ENCODE data around the gene ALDH1B1.

ALDH1B1 gene

DNA sequence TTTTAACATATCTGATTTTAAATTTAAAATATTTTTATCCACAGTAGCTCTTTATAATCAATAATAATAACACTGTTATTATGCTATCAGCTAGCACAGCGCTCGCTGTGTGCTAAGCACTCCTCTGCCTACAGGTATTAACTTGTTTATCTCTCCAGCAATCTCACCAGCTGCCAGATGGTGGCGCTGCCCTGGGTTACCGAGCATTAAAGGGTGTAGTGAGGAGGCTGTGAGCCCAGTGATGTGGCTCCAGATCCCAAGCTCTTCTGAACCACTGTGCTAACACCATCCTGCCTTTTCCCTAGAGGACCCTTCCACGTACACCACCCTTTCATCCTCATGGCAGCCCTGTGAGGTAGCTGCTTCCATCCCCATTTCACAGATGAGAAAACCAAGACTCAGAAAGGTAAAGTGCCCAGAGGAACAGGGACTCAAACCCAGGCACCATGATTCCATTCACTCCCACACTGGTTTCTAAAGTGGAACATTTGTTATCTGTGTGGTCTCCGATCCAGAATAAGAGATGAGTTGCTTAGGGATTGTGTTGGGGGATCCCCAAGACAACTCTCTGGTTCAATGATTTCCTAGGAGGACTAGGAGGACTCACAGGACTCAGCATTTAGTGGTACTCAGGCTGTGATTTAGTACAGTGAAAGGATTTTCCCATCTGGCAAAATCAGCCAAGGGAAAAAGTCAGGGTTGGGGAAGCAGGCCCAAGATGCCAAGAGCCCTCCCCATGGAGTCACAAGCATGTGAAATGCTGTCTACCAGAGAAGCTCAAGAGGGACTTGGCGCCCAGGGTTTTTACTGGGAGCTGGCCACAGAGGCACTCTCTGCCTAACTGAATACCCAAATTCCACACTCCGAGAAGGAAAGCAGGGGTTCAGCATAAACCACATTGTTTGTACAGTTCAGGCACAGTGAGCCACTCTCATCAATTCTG, 24.8 kb downstream of the ALDH1B1 start:
- no peak for DNase-seq

DNA sequence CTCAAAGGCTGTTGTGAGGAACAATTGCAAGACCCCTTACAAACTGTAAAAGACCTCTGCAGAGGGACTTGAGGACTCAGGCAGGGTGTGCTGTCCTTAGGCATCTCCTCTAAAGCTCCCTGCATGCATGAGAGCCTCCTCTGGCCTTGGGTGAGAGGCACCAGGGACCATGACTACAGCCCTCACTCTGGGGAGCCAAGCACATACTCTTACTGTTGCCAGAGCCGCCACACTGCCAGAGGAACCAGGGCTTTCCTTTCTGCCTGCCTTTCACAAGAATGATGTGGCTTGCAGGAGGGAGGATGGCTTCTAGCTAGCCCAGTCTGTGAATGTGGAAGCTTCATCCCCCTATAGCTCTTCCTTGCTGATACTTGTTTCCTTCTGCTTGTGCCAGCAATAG, 25.9 kb downstream of the ALDH1B1 start:
- no peak for DNase-seq

DNA sequence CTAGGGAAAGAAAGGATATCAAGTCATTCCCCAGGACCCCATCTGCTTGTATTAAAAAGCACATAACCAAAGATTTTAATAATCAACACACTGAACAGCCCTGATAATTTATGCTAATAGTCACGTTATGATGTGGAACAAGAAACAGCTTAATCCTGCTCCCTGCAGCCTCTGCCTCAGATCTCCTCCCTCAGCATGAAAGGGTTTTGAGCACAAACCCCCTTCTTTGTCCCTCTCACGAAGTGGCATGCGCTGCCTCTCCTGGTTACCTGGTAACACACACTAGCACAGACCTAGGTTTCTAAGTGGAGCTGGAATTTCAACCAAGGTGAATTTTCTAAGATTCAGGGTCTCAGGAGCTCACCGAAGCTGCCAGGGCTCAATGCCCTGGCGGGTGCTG, 26.7 kb downstream of the ALDH1B1 start:
- DNase-seq, result no peak

GRCh38 chr9:38421498-38422211, 29.2 kb downstream of the ALDH1B1 start:
- no peak for DNase-seq

GRCh38 chr9:38422555-38423260, 30.2 kb downstream of the ALDH1B1 start:
- DNase-seq, result no peak

DNA sequence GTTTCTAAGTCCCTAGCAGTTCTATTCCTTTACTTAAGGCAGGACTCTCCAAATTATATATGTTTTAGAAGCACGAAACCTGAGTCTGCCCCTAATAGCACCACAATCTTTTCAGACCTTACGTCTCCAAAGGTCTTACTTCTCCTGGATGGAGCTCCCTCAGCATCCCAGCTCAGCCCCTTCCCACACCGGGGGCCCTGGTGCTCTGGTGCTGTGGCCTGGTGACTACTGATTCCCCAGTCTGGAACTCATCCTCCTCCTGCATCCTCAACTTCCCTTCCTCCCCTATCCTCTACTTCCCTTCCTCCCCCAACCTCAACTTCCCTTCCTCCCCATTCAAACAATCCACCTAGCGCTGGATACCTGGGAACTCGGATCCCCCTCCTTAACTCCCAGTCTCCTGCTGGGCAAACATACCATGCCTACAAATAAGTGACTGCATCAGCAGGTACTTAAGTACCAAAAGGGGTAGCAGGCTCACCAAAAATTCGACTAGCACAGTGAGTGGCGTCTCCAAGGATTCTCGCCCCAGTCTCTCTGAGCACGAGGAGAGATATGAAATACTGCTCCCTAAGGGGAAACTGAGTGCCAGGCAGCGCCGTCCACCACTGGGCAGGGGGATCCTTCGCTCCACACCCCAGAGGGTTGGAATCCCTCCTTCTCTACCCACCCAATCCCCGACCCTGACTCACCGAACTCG, 30.9 kb downstream of the ALDH1B1 start:
- DNase-seq, result no peak

GRCh38 chr9:38423973-38424843, 31.7 kb downstream of the ALDH1B1 start, which contains the start of gene IGFBPL1:
IGFBPL1 (minus strand) TSS chr9:38424454; CDS start chr9:38424424, 30 bp downstream.
- DNase-seq, result no peak

- DNase-seq, result no peak
These were observed 32.4 kb downstream of the ALDH1B1 start for GRCh38 chr9:38424918-38425317.

- DNase-seq, result no peak
These were observed 35.6 kb downstream of the ALDH1B1 start for GRCh38 chr9:38428062-38428461.

DNA sequence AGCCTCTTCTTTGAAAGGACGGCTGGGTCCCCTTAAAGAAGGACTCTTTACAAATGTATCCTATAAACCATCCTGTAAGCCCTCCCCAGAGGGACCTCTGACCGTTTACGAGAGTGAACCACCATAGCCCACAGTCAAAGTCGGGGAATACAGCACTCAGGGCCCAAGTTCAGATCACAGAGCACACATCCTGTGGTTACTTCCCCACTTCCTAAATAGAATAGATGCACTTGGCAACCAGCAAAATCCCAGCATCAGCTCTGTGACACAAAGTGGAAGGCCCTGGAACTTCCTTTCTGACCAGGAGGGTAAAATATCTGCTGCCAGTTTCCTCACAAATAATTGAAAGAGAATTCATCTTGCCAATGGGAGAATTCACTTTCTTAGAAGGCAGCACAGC, 38.6 kb downstream of the ALDH1B1 start:
- DNase-seq, result no peak

GRCh38 chr9:38432922-38433510, 40.5 kb downstream of the ALDH1B1 start:
- no peak for DNase-seq

- DNase-seq, result no peak
These were observed 41.9 kb downstream of the ALDH1B1 start for GRCh38 chr9:38434365-38434764.

- DNase-seq, result no peak
These were observed 42.4 kb downstream of the ALDH1B1 start for GRCh38 chr9:38434853-38435252.

DNA sequence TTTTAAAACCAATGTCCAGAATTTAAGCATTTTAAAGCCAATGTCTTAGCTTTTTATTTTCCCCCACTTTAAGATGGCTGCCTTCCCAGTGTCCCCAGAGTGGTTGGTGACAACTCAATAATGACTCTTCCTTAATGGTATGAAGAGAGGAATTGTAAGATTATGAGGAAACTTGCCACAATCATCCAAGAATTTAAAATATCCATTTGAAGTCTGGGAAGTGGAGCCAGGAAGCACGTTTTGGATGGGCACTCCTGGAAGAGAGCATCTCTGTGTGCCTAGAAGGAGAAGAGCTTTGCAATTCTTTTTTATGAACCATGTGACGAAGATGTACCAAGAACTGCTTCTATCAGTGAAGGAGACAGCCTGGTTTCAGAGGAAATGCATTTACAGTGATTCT, 43.0 kb downstream of the ALDH1B1 start:
- DNase-seq, result no peak

DNA sequence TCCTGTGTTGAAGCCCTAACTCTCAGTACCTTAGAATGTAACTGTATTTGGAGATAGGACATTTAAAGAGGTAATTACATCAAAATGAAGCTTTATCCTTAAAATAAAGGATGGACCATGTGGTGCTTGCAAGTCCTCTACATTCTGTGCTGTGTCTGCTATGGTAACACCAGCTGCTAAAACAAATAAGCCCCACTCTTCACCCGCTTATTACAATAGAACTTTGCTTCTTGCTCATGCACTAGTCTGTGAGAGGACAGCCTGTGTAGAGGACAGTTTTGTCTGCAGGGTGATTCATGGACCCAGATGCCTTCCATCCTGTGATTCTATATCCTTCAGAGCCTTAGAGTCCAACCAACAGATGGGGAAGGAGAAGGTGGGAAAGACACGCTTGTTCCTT, 44.2 kb downstream of the ALDH1B1 start:
- DNase-seq, result no peak

DNA sequence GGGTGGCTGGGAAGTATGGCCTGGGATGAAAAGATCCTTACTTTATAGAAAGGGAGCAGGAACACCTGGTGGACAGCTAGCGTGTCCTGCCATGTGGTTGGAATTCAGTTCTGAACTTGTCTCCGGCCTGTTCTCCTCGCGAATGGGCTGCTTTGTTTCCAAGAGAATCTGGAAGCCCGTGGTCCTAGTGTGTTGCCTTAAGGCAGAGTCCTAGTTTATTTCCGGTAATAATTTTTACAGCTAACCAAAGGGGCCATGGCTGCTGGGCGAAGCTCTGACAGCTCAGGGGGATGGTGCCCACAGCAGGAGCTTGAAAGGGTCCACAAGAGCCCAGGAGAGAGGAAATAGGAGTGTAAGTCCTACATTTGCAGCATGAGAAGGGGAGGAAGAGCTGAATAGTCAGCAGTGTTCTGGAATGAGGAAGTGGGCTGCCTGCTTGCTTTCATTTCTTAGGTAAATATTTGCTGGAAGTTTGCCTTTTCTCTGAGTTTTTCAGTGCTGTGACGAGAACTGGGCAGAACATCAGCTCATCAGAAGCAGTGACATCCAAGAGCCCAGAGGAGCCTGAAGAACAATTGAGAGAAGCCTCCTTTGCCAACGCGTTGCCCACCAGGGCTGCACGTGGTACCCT, 44.8 kb downstream of the ALDH1B1 start:
- no peak for DNase-seq

DNA sequence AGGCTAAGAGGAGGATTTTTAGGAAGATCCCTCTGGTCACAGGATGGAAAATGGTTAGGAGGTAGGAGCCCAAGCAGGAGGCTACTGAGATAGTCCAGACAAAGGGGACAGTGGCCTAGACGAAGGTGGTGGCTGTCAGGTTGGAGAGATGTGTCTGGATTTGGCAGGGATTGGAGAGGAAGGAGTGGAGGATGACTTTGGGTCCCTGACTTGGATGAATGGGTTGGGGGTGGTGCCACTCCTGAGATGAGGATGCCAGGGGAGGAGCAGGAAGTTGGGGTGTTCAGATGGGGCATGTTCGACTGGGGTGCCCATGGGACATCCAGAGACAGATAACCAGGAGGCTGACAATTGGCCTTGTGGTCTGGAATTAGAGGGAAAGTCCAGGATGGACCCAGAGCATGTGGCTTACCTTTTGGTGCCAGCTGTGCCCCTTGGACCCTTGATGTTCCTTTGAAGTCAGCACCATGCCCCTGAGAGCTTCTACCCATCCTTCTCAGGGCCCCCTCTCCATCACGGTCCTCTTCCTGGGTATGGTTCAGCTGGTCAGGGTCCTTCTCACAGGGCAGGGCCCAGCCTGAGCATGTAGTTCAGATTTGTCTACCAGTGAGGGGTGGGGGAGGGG, 46.9 kb downstream of the ALDH1B1 start:
- DNase-seq, result no peak

- no peak for DNase-seq
These were observed 47.4 kb downstream of the ALDH1B1 start for GRCh38 chr9:38439916-38440301.

GRCh38 chr9:38440516-38440915, 48.0 kb downstream of the ALDH1B1 start:
- no peak for DNase-seq

DNA sequence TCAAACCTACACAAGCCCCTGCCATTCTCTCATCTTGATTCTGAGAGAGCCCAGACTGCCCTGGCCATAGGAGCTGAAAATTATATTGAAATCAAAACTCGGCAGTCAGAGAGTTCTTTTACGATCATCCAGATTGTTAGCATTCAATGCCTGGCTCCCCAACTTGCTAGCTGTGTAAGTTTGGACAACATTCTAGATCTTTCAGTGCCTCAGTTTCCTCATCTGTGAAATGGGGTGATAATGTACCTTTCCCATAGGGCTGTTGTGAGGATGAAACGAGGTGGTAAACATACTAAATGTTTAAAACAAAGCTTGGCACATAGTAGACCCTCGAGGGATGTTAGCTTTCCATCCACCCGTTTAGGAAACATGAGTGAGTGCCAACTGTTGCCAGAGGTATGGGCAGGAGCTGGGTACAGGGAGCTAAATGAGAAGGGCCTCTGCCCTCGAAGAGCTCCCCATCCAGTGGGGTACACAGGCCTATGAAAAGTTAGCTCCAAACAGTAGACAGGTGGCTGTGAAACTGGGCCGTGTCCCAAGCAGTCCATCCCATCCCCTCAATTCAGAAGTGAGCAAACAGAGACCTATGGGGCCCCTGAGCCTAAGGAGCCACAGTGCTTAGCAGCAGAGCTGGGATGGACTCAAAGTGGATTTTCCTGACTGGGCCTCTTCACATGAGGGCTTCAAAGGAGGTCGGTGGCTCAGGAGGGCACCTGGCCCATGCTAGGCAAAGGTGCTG, 49.0 kb downstream of the ALDH1B1 start:
- no peak for DNase-seq

Measured in activated T-cell treated with anti-CD3 and anti-CD28 coated beads for 4 hours (primary cell).